Transverse colon (tissue), 3 donors: ENCODE data around the gene SYAP1.

Experiments
- CTCF ChIP-seq, 5 experiments: fragments of 200-600 bp in 3 of 5; fragments of 450-650 bp in 2 of 5; sonication (generic) in 3 of 5; IDR thresholded peaks; 1 replicate in 2 of 5; 2 replicates in 3 of 5; pipeline ENCODE4 v1.5.1; 2016 to 2017; ENCODE audit warnings: antibody characterized with exemption in 5 of 5, inconsistent platforms in 3 of 5, mild to moderate bottlenecking in 2 of 5, moderate library complexity in 1 of 5
- POLR2A ChIP-seq: fragments of 450-650 bp; IDR thresholded peaks from one replicate; pipeline ENCODE4 v1.6.1; 2016; ENCODE audit warnings: antibody characterized with exemption, mild to moderate bottlenecking, moderate library complexity

DNA sequence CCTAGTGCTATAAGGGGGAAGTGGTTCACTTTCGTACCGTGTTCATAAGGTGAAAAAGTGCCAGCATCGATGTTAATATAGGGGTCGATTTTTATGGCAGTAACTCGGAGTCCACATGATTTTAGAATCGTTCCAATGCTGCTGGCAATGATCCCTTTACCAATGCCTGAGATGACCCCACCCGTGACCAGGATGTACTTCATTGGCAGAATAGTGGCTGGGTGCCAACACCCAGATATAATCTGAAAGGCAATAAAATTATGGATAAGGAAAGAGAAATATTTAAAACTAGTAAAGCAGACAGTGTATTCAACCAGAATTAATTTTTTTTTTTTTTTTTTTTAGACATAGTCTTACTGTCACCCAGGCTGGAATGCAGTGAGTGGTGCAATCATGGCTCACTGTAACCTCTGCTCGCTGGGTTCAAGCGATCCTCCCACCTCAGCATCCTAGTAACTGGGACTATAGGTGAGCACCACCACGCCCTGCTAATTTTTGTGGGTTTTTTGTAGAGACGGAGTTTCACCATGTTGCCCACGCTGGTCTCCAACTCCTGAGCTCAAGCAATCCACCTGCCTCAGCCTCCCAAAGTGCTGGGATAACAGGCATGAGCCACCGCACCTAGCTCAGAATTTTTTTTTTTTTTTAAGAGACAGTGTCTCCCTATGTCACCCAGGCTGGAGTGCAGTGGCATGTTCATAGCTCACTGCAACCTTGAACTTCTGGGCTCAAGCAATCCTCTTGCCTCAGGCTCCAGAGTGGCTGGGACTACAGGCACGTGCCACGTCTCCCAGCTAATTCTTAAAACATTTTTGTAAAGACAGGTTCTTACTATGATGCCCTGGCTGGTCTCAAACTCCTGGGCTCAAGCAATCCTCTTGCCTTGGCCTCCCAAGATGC, 16.5 kb upstream of the SYAP1 start:
- TF ChIP-seq CTCF (IDR thresholded peaks at IDR 0.05) (no peak), POLR2A (no peak)
